Pancreas (tissue), 10 donors: Measurements from ENCODE around the gene MPDZ. TPM values are rescaled to one million over a fixed set of nuclear protein-coding genes. Genes with fewer than 3 reads are reported as not detected.

Experiments used
- ATAC-seq, 4 donors: fragments of 200-7000 bp; cut with Tn5 transposase; one replicate each; pipeline versions ENCODE4 v1.8.0 to v1.9.1; 2020; ENCODE audit warnings: mild to moderate bottlenecking in 4 of 4, moderate library complexity in 4 of 4
- DNase-seq, 6 donors: peaks; one replicate each; pipeline ENCODE4 v3.0.0-alpha.2; 2020
- FAIRE-seq: peaks from 2 replicates; lab custom pipeline; 2012; peaks lifted over from hg19 to GRCh38; lab: Jason Lieb, UNC
- H3K27ac ChIP-seq, 4 donors: fragments of 200-600 bp; sonication (generic); 1 replicate in 3 of 4; 2 replicates in 1 of 4; pipeline versions ENCODE4 v1.5.0 to v1.8.0; 2020
- H3K27me3 ChIP-seq, 4 donors: fragments of 200-600 bp; one replicate each; pipeline ENCODE4 v1.8.0; 2021
- H3K36me3 ChIP-seq, 3 donors: fragments of 200-600 bp; sonication (generic) in 1 of 3; one replicate each; pipeline versions ENCODE4 v1.5.0 to v1.8.0; 2020 to 2021
- H3K4me1 ChIP-seq, 3 donors: fragments of 200-600 bp; one replicate each; pipeline ENCODE4 v1.8.0; 2021
- H3K4me3 ChIP-seq, 4 donors: fragments of 200-600 bp; sonication (generic) in 2 of 4; one replicate each; pipeline versions ENCODE4 v1.5.0 to v1.8.0; 2020 to 2021
- H3K9me3 ChIP-seq, 4 donors: fragments of 200-600 bp; one replicate each; pipeline ENCODE4 v1.8.0; 2021
- WGBS, 2 donors: extraction: QIAGEN DNeasy Blood & Tissue Kit; methylation state at CpG; one replicate each; pipeline ENCODE4 v1.1.7; 2013; 5-methylcytosine and 5-hydroxymethylcytosine counted together
- intact Hi-C, 3 donors: fragments of 100-400 bp; cut with DNase I; formaldehyde crosslinking; loops; one replicate each; pipeline versions ENCODE4 v1.11.1 to v1.14.2; 2022
- polyA plus RNA-seq, 2 donors: library from polyadenylated mRNA; stranded (reverse); fragments of 200-250 nt; gene quantifications; one replicate each; pipeline ENCODE4 v1.2.3, GENCODE V29; 2013
- total RNA-seq, 6 donors: library from RNA; stranded (reverse); fragmentation: NEBNext Ultra II Directional in 4 of 6; extraction: Animal tissue kit (Norgen Biotek cat#: 25700) in 4 of 6; gene quantifications; one replicate each; pipeline versions ENCODE4 v1.2.1 to v1.2.4, GENCODE V29; 2021 to 2023
- TF ChIP-seq, protein P1 (sequence below), 4 donors: fragments of 200-600 bp; sonication (generic) in 3 of 4; IDR thresholded peaks; one replicate each; pipeline versions ENCODE4 v1.5.0 to v1.8.0; 2021; ENCODE audit warnings: antibody characterized with exemption in 4 of 4
- donor health status: healthy with polysubstance abuse.
- donor health status: DM: no; HTN: no; CAD: no; lungs with moderate emphysema.
- donor health status: DM: no; HTN: no; CAD: no.
- donor health status: control.
- donor health status: control.
- donor health status: Bipolar disorder and iron deficiency.
- donor health status: DM: yes; HTN: yes; CAD: no.
- donor health status: DM: no; HTN: no; CAD: no.
- donor health status: DM: no; HTN: no; CAD: no.
- donor health status: DM: yes; HTN: yes; CAD: no.

The MPDZ gene
- total and polyA plus RNA-seq, 8 donors = 2.7 to 9.5 (median 4.6) TPM

GRCh38 chr9:13268469-13268868, 11.0 kb downstream of the MPDZ start:
- H3K27ac ChIP-seq = no peak overlapping the region
- no peaks in the 10 kb centered on the region for H3K9me3 ChIP-seq
- intact Hi-C loops = no loop called here
- H3K4me1 ChIP-seq = no peaks in the 10 kb centered on the region
- no peak for DNase-seq
- no peaks in the 10 kb centered on the region for H3K36me3 ChIP-seq
- H3K27me3 ChIP-seq = no peaks in the 10 kb centered on the region
- 84 to 91% methylated on average over 7 of the region's 7 CpGs for WGBS, 2 donors
- H3K4me3 ChIP-seq = no peak overlapping the region
- FAIRE-seq = no peak
- ATAC-seq = no peak
- TF ChIP-seq, protein P1, sequence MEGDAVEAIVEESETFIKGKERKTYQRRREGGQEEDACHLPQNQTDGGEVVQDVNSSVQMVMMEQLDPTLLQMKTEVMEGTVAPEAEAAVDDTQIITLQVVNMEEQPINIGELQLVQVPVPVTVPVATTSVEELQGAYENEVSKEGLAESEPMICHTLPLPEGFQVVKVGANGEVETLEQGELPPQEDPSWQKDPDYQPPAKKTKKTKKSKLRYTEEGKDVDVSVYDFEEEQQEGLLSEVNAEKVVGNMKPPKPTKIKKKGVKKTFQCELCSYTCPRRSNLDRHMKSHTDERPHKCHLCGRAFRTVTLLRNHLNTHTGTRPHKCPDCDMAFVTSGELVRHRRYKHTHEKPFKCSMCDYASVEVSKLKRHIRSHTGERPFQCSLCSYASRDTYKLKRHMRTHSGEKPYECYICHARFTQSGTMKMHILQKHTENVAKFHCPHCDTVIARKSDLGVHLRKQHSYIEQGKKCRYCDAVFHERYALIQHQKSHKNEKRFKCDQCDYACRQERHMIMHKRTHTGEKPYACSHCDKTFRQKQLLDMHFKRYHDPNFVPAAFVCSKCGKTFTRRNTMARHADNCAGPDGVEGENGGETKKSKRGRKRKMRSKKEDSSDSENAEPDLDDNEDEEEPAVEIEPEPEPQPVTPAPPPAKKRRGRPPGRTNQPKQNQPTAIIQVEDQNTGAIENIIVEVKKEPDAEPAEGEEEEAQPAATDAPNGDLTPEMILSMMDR (IDR thresholded peaks at IDR 0.05) = no peak

DNA sequence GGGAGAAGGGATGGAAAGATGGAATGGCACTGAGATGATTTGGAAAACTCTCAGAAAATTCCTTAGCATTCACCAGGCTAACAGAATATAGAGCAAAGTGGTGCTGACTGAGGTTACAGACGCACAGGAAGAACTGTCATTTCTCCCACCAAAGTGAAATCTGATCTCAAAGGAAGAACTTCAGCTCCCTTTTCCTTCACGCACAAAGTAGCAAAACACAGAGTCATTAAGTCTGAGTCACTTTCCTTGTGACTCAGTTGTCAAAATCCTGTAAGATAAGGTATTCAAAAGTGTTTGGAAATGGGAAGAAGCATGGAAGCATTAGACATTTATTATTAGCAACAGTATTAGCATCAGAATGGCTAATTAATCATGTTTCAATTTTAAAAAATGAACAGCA, 11.7 kb downstream of the MPDZ start:
- 76 to 80% methylated on average over 2 of the region's 2 CpGs for WGBS, 2 donors
- H3K9me3 ChIP-seq = no peaks in the 10 kb centered on the region
- H3K4me1 ChIP-seq = no peaks in the 10 kb centered on the region
- DNase-seq = no peak
- ATAC-seq = no peak
- H3K27me3 ChIP-seq = no peaks in the 10 kb centered on the region
- intact Hi-C loops = no loop called here
- TF ChIP-seq, protein P1 (IDR thresholded peaks at IDR 0.05) = no peak
- FAIRE-seq = no peak
- H3K27ac ChIP-seq = no peak overlapping the region
- no peak overlapping the region for H3K4me3 ChIP-seq
- H3K36me3 ChIP-seq = no peaks in the 10 kb centered on the region

DNA sequence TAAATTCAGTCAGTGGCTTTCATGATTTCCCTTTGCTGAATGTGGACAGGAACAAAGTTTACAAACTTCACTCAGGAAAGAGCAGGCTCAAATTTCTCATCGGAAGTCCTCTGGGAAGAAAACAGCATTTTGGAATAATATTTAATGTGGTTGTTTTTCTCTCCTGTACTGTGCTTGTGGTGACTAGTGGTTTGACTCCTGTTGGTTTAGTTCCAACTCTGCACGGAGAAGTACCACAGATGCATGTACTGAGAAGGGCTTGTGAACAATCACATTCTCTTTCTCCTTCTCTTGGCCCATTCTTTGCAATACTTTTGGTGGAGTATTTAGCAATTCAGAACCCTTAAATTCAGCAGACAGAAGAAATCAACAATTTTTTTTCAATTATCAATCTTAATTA, 13.3 kb downstream of the MPDZ start:
- FAIRE-seq = no peak
- H3K36me3 ChIP-seq = no peaks in the 10 kb centered on the region
- H3K27me3 ChIP-seq = no peaks in the 10 kb centered on the region
- ATAC-seq = no peak
- TF ChIP-seq, protein P1 (IDR thresholded peaks at IDR 0.05) = no peak
- no peaks in the 10 kb centered on the region for H3K9me3 ChIP-seq
- 59 to 65% methylated on average over 2 of the region's 2 CpGs for WGBS, 2 donors
- no peaks in the 10 kb centered on the region for H3K4me1 ChIP-seq
- intact Hi-C loops = no loop called here
- no peak for DNase-seq
- no peak overlapping the region for H3K27ac ChIP-seq
- no peak overlapping the region for H3K4me3 ChIP-seq

DNA sequence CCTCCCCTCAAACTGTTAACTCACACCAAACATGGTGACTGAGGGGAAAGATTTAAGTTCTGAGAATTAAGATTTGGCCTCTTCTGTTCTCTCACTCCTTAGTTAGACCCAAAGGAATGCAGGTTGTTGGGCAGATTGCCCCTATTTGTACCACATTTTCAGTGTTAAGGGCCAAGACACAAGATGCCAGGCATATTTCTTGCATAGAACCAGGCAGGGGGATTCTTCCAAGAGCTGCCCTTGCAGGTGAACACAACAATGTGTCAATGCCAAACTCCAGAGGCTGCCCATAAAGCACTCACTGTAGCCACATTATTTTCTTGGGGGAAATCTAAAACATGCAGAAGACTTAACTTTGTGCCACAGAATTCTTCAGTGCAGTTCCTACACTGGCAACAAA, 14.7 kb downstream of the MPDZ start:
- H3K4me3 ChIP-seq = no peak overlapping the region
- no peaks in the 10 kb centered on the region for H3K27me3 ChIP-seq
- ATAC-seq (no peak), DNase-seq (no peak), FAIRE-seq (no peak)
- TF ChIP-seq, protein P1 (IDR thresholded peaks at IDR 0.05) = no peak
- H3K27ac ChIP-seq = no peak overlapping the region
- no peaks in the 10 kb centered on the region for H3K9me3 ChIP-seq
- intact Hi-C loops = no loop called here
- H3K4me1 ChIP-seq = no peaks in the 10 kb centered on the region
- no peaks in the 10 kb centered on the region for H3K36me3 ChIP-seq

GRCh38 chr9:13263511-13263910, 16.0 kb downstream of the MPDZ start:
- TF ChIP-seq, protein P1 (IDR thresholded peaks at IDR 0.05) = no peak
- no peaks in the 10 kb centered on the region for H3K36me3 ChIP-seq
- ATAC-seq (no peak), DNase-seq (no peak), FAIRE-seq (no peak)
- intact Hi-C loops = no loop called here
- H3K4me3 ChIP-seq = no peak overlapping the region
- no peaks in the 10 kb centered on the region for H3K9me3 ChIP-seq
- no peaks in the 10 kb centered on the region for H3K27me3 ChIP-seq
- WGBS, 2 donors = 53 to 71% methylated on average over 2 of the region's 2 CpGs
- H3K27ac ChIP-seq = no peak overlapping the region
- no peaks in the 10 kb centered on the region for H3K4me1 ChIP-seq
